ENCODE measurements around the gene ZNF460.

GRCh38 chr19:57290970-57291369, 10.7 kb downstream of the ZNF460 start:
- TF ChIP-seq CTCF (IDR thresholded peaks at IDR 0.05; ENCODE audit: poor library complexity): no peak
- TF ChIP-seq EZH2 (IDR thresholded peaks at IDR 0.05; ENCODE audit: borderline replicate concordance): no peak

Measured in hepatocyte (in vitro differentiated cells).